Stimulated activated naive CD4-positive, alpha-beta T cell treated with Interleukin-2 at 50 U/mL for 16 hours (primary cell): Measurements from ENCODE around the gene ADAMTS4.

Experiments
- DNase-seq: peaks from one replicate; lab custom pipeline; 2025; lab: John Stamatoyannopoulos, UW

ADAMTS4 gene

DNA sequence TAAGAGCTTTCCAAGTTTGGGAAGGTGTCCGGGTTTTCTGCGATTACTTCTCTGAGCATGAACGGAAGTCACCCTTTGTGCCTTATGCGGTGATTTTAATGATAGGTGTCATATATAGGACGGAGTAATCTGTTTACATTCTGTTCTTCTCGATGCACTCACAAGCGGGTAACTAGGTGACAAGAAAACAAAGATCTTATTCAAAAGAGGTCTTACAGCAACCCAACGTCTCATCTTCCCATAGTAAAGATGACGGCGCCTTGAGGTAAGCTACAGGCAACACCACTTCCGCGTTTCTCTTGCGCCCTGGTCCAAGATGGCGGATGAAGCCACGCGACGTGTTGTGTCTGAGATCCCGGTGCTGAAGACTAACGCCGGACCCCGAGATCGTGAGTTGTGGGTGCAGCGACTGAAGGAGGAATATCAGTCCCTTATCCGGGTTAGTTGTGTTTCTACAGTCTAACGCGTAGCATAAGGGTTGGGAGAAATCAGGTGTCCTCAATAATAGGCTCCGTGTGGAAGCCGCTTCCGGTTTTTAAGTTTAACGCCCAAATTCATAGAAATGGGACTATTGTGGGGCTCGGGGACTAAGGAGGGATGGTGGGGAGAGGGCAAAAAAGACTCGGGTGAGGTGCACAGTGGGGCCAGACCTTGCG is 45.0 kb downstream of the ADAMTS4 start, which contains the start of gene UFC1:
TSS of gene UFC1 (plus strand) at position 297 of the 656 bp plus-strand sequence. CDS start at position 317, 20 bp downstream.
- peak; percentile 78 for DNase-seq

DNA sequence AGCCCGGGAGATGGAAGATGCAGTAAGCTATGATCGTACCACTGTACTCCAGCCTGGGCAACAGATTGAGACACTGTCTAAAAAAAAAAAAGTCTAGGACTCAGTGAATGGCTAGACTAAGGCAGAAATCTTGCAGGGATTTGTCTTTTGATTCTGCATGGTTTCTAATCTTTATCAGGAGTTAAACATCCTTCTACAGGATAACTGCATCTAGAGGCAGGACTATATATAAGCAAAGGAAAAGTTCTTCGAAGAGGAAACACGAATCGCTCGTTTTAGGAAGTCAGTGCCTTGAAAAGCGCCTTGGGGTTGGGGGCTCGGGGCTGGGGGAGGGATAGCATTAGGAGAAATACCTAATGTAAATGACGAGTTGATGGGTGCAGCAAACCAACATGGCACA is 45.7 kb downstream of the ADAMTS4 start:
- no peak for DNase-seq

DNA sequence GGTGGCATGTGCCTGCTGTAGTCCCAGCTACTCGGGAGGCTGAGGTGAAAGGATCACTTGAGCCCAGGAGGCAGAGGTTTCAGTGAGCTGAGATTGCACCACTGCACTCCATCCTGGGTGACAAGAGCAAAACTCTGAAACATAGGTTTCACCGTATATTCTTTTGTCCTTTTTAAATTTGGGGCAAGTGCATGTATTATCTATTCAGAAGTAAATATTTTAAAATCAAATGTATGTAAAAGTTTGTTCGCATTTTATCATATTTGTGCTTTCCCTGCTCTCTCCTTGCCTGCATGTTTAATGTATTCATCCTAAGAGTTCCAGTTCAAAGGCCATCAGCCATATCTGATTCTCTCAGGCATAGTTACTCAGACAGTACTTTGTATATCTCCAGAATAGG is 53.0 kb downstream of the ADAMTS4 start:
- no peak for DNase-seq

DNA sequence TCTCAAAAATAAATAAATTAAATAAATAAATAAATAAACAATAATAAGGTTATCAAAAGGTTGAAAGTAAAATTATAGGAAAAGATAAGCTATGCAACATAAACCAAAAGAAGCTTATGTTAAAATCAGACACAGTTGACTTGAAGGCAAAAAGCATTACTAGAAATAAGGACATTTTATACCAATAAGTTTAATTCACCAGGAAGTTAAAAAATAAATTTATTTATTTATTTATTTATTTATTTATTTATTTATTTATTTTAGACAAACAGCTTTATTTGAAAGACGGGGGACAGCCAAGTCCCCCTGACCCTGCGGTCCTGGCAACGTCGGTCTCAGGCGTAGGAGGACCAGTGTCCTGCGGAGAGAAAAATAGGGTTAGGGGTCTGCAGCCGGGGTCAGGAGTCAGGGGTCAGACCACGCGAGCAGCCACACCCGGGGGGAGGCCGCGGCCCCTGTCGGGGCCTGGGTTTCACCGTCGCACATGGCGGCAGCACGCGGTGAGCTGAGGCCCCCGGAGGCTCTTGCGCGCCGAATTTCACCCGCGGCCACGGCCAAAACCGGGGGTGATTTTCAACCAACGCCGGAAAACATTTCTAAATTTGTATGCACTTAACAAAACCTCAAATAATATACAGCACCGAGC is 58.0 kb downstream of the ADAMTS4 start:
- DNase-seq: no peak

DNA sequence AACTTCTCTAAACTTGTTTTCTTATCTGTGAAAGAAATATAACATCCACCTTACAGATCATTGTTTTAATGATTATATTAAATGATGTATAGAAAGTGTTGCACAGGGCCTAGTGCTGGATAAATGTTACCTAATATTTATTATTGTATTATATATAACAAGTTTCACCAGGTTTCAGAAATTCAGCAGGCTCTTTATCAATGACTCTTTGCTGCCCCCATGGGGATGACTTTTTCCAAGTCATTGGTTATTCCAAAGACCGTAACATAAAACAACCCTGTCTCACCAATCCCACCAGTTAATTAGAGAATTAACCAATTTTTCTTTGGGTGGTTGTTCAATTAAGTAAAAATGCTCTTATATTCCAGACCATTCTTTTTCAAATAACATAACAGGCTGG is 59.1 kb downstream of the ADAMTS4 start:
- no peak for DNase-seq

GRCh38 chr1:161138431-161138830 is 60.4 kb downstream of the ADAMTS4 start:
- DNase-seq: no peak

DNA sequence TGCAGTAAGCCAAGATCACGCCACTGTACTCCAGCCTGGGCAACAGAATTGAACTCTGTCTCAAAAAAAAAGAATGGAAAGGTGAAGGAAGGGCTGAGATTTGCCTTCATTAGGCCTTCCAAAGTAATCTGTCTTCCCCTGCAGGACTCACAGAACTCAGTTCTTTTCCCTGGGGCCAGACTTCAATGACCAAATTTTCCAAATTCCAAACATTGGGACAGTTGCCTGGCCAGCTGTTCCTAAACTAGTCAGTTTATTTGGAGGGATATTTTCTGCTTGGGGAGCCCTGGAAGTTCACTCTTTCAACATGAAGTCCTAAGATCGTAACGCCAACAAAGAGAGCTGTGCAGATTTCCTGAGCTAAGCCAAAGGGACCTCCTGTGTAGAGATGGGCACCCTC is 61.0 kb downstream of the ADAMTS4 start:
- no peak for DNase-seq
